Measurements from ENCODE around the gene NFKBIE.

Gene NFKBIE

GRCh38 chr6:44297063-44298038 lies 32.0 kb upstream of the NFKBIE start:
- DNase-seq, result peak in 1 of 2 donors; percentile 27

- DNase-seq, result no peak
These were observed 29.8 kb upstream of the NFKBIE start for GRCh38 chr6:44294832-44295791.

GRCh38 chr6:44292661-44293365 lies 27.5 kb upstream of the NFKBIE start:
- DNase-seq, result no peak

GRCh38 chr6:44291841-44292240 lies 26.5 kb upstream of the NFKBIE start:
- DNase-seq, result no peak

- DNase-seq, result peak; percentile 33 to 47
These were observed 24.4 kb upstream of the NFKBIE start for GRCh38 chr6:44289726-44290260.

- no peak for DNase-seq
These were observed 21.4 kb upstream of the NFKBIE start for GRCh38 chr6:44286747-44287146.

GRCh38 chr6:44286285-44286565 lies 20.9 kb upstream of the NFKBIE start:
- no peak for DNase-seq

- no peak for DNase-seq
These were observed 20.4 kb upstream of the NFKBIE start for GRCh38 chr6:44285552-44286284.

- DNase-seq, result no peak
These were observed 19.5 kb upstream of the NFKBIE start for GRCh38 chr6:44284867-44285266.

- peak in 1 of 2 donors; percentile 43 for DNase-seq
These were observed 18.8 kb upstream of the NFKBIE start for GRCh38 chr6:44284121-44284520.

GRCh38 chr6:44278774-44279697 lies 13.7 kb upstream of the NFKBIE start:
- peak; percentile 51 to 52 for DNase-seq

- DNase-seq, result no peak
These were observed 13.0 kb upstream of the NFKBIE start for GRCh38 chr6:44278315-44278714.

GRCh38 chr6:44277763-44278162 lies 12.4 kb upstream of the NFKBIE start:
- no peak for DNase-seq

- no peak for DNase-seq
These were observed 11.6 kb upstream of the NFKBIE start for GRCh38 chr6:44276667-44277640.

- no peak for DNase-seq
These were observed 10.6 kb upstream of the NFKBIE start for GRCh38 chr6:44275749-44276648.

GRCh38 chr6:44275271-44275748 lies 10.0 kb upstream of the NFKBIE start:
- no peak for DNase-seq

GRCh38 chr6:44273617-44274016 lies 8.3 kb upstream of the NFKBIE start:
- no peak for DNase-seq

- no peak for DNase-seq
These were observed 7.7 kb upstream of the NFKBIE start for GRCh38 chr6:44272999-44273566.

Data from inflammatory macrophage treated with lipopolysaccharide for 1 hour (primary cell).